Ammon's horn (tissue), 1 donor: ENCODE results near the gene ART5.
"Not testable (repeated sequence)": the region's sequence is repeated elsewhere in the genome, so short reads cannot be mapped to it uniquely, and the experiment has no call there.

ENCODE experiments used
- DNase-seq: peaks from one replicate; pipeline ENCODE4 v3.0.0-alpha.2; 2016; ENCODE audit warnings: low spot score

ART5 gene

GRCh38 chr11:3658252-3658651 is 16.5 kb upstream of the ART5 start:
- DNase-seq: no peak

- not testable (repeated sequence) for DNase-seq
Measured at GRCh38 chr11:3657331-3657730, 15.5 kb upstream of the ART5 start.

GRCh38 chr11:3655547-3655946 is 13.8 kb upstream of the ART5 start:
- no peak for DNase-seq

- not testable (repeated sequence) for DNase-seq
Measured at GRCh38 chr11:3652514-3652913, 10.7 kb upstream of the ART5 start.

- not testable (repeated sequence) for DNase-seq
Measured at GRCh38 chr11:3649374-3649773, 7.6 kb upstream of the ART5 start.

- DNase-seq: not testable (repeated sequence)
Measured at GRCh38 chr11:3648843-3649242, 7.1 kb upstream of the ART5 start.

- no peak for DNase-seq
Measured at GRCh38 chr11:3645552-3645951, 3.8 kb upstream of the ART5 start.

- no peak for DNase-seq
Measured at GRCh38 chr11:3644817-3645235, 3.0 kb upstream of the ART5 start, which contains the start of gene ART1. Gene ART1 (plus strand): TSS chr11:3645128. CDS start chr11:3659214, 14,086 bp downstream.

GRCh38 chr11:3643102-3643546 is 1.3 kb upstream of the ART5 start:
- not testable (repeated sequence) for DNase-seq

- DNase-seq: no peak
Measured at GRCh38 chr11:3642071-3642951, 519 bp upstream of the ART5 start.

GRCh38 chr11:3641191-3641590 is 601 bp downstream of the ART5 start:
- DNase-seq: no peak

- no peak for DNase-seq
Measured at GRCh38 chr11:3639841-3640240, 2.0 kb downstream of the ART5 start.

DNA sequence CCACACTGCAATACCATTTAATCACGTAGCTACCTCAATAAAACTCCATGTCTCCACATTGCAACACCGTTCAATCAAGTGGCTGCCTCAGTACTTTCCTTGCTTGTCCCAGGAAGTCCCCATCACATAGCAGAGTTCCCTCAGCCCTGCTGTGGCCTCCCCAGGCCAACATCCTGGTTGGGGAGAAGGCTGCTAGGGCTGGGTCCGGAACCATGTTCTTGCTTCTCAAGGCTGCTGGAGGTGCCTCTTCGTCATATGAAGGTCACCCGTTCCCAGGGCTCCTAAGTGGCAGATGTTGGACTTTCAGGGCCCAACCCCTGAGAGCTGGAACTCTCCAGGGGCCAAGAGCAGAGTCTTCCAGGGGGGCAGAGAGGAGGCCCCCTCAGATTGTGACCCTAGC is 3.3 kb downstream of the ART5 start:
- DNase-seq: no peak

DNA sequence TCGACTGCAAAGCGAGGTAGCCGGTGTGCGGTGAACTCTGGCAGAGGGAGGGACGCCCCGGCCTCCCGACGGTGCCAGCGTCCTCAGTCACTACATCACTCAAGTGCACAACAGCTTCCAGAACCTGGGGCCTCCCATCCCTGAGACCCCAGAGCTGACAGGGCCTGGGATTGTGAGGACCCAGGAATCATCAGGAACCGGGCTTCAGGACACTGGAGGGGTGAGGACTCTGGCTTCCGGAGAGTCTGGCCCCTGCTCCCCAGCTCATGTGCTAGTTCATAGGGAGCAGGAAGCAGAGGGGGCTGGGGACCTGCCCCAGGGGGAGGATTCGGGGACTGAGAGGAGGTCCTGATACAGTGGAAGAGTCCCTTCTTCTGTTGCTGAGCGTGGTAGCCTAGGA is 4.6 kb downstream of the ART5 start:
- no peak for DNase-seq

DNA sequence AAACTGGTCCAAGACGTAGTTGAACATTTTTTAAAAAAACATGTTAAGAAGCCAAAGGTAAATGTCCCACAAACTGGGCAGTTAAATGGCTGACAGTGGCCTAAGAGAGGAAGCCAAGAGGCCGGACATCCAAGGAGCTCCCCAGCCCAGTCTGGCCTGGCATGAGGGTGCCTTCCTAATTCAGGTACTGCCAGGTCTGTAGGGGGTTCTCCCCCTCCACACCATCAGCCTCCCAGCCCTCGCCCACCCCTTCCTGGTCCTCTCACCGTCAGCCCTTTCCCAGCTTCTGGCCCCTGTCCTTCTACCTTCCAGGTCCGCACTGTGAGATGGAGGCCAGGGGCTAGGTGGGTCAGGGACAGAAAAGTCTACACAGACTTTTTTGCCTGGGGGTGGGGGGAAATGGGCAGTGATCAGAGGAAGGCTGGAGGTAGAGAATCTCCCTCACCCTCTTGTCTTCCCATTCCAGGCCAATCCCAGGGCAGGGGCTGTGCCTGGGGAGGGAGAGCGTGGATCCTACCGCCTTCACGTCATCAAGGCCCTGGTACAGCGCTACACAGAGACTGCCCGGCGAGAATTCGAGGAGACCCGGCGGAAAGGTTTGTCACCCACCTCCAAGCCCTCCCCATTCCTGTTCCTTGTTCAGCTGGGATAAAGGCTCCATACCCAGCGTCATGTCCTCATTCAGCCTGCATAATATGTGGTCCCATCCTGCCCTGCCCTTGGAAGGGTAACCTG is 6.0 kb downstream of the ART5 start:
- no peak for DNase-seq

GRCh38 chr11:3632070-3632660 is 9.6 kb downstream of the ART5 start:
- DNase-seq: no peak

GRCh38 chr11:3631331-3631730 is 10.5 kb downstream of the ART5 start:
- DNase-seq: no peak

GRCh38 chr11:3627291-3627690 is 14.5 kb downstream of the ART5 start:
- DNase-seq: no peak

DNA sequence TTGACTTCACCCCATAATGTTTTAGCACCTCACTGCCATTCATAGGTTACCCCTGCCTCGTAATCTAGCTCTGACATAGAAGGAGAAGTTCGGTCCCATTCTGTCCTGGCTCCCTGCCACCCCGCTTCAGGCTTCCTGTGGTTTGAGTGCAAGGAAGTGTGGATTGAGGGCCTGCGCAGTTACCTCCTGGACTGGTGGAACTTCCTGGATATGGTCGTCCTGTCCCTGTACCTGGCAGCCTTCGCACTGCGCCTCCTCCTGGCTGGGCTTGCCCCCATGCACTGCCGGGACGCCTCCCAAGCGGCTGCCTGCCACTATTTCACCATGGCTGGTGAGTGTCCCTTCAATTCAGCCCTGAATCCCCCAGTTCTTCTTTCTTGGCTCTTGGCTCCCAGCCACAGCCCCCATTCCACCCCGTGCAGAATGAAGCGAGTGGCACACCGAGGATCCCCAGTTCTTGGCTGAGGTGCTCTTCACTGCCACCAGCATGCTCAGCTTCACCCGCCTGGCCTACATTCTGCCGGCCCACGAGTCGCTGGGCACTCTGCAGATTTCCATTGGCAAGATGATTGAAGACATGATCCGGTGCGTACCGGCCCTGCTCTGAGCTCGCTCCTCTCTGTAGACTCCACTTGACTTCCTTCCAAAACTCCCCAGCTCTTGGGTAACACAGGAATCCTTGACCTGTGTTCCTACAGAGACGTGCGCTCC is 15.4 kb downstream of the ART5 start:
- peak; percentile 63 for DNase-seq

DNA sequence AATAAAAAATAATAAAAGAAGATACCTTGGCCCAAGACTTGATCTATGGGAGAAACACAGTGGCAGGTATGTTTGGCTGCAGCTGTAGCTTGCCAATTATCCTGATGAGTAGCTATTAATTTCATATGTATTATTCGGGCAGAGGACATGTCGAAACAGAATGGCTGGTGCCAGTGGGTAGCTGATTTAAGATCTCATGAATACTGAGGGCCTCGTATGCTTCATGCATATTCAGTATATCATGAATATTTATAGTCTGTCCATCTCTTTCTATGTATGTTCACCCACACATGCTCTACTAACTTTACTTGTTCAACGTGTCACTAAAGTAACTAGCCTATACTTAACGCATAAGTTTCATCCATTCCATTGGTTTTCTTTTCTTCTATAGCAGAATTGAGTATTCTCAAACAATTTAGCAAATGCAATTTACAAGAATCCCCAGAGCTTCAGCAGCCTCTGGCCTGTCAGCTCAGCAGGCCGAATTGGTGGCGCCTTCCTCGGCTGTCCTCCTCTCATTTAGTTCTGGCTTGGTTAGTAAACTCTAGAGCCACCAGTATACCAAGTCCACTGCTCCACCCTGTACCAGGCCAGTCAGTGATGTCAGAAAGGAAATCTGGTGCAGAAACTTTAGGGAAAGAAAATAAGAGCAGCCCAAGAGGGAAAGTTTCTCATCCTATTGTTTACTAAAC is 17.9 kb downstream of the ART5 start:
- DNase-seq: no peak

DNA sequence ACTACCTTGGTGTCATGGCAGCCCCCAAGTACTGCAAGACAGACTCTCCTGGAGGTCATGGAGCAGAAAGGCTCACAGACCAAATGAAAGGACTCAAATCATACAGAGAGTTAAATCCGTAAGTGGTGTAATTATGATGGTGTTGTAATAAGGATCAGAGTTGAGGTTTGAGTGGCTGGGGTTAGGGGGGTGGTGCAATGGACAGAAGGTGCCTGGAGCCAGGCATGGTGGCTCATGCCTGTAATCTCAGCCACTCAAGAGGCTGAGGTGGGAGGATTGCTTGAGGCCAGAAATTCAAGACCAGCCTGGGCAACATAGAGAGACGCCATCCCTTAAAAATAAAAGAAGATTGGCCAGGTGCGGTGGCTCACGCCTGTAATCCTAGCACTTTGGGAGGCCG is 18.7 kb downstream of the ART5 start:
- no peak for DNase-seq
